Activated naive CD8-positive, alpha-beta T cell treated with anti-CD3 and anti-CD28 coated beads, Interleukin-2, amount 50 U/mL, for 24 hours (primary cell): ENCODE data around the gene CLPTM1L.
A peak's percentile ranks its signal among the peaks of the same experiment; 100 is the strongest.

Experiments
- ATAC-seq: fragments of 150-1000 bp; cut with Tn5 transposase; one replicate; pipeline ENCODE4 v1.10.0; 2021
- DNase-seq: peaks from one replicate; pipeline ENCODE4 v3.0.0; 2021
- H3K27ac Mint-ChIP-seq: one replicate; pipeline ENCODE4 v1.8.0; 2021; ENCODE audit warnings: mild to moderate bottlenecking, mixed read lengths
- H3K27me3 Mint-ChIP-seq: one replicate; pipeline ENCODE4 v1.8.0; 2021; ENCODE audit warnings: mixed read lengths
- H3K36me3 Mint-ChIP-seq: one replicate; pipeline ENCODE4 v1.8.0; 2021; ENCODE audit warnings: low read depth, mixed read lengths
- H3K4me1 Mint-ChIP-seq: one replicate; pipeline ENCODE4 v1.8.0; 2021; ENCODE audit warnings: mixed read lengths
- H3K4me3 Mint-ChIP-seq: one replicate; pipeline ENCODE4 v1.8.0; 2021; ENCODE audit warnings: mild to moderate bottlenecking, moderate library complexity, mixed read lengths
- H3K9me3 Mint-ChIP-seq: one replicate; pipeline ENCODE4 v1.8.0; 2021; ENCODE audit warnings: mixed read lengths

CLPTM1L gene

GRCh38 chr5:1384521-1384920, 39.6 kb upstream of the CLPTM1L start:
- Mint-ChIP-seq H3K4me1 (peaks cover 30% of the 10 kb centered on the region), H3K9me3 (no peaks in the 10 kb centered on the region), H3K36me3 (no peaks in the 10 kb centered on the region)

GRCh38 chr5:1383886-1384401, 39.0 kb upstream of the CLPTM1L start:
- Mint-ChIP-seq H3K27me3 (peaks cover 8% of the 10 kb centered on the region), H3K36me3 (no peaks in the 10 kb centered on the region), H3K27ac (no peak overlapping the region), H3K9me3 (no peaks in the 10 kb centered on the region), H3K4me3 (no peak overlapping the region), H3K4me1 (peaks cover 30% of the 10 kb centered on the region)
- DNase-seq: no peak
- no peak for ATAC-seq

More at GRCh38 chr5:1384521-1384920, 39.6 kb upstream of the CLPTM1L start:
- Mint-ChIP-seq H3K27me3 (peaks cover 8% of the 10 kb centered on the region), H3K27ac (no peak overlapping the region), H3K4me3 (no peak overlapping the region)
- DNase-seq (no peak), ATAC-seq (no peak)

- Mint-ChIP-seq H3K9me3 (no peaks in the 10 kb centered on the region), H3K27me3 (peaks cover 7% of the 10 kb centered on the region), H3K4me3 (no peak overlapping the region), H3K4me1 (peaks cover 30% of the 10 kb centered on the region), H3K36me3 (no peaks in the 10 kb centered on the region), H3K27ac (no peak overlapping the region)
- ATAC-seq: no peak
- no peak for DNase-seq
Observed at GRCh38 chr5:1383344-1383743, 38.4 kb upstream of the CLPTM1L start.

- DNase-seq (no peak), ATAC-seq (no peak)
- Mint-ChIP-seq H3K27ac (no peak overlapping the region), H3K4me1 (peaks cover 29% of the 10 kb centered on the region), H3K36me3 (no peaks in the 10 kb centered on the region), H3K9me3 (no peaks in the 10 kb centered on the region), H3K27me3 (peaks cover 5% of the 10 kb centered on the region), H3K4me3 (no peak overlapping the region)
Observed at GRCh38 chr5:1382248-1382700, 37.4 kb upstream of the CLPTM1L start.

DNA sequence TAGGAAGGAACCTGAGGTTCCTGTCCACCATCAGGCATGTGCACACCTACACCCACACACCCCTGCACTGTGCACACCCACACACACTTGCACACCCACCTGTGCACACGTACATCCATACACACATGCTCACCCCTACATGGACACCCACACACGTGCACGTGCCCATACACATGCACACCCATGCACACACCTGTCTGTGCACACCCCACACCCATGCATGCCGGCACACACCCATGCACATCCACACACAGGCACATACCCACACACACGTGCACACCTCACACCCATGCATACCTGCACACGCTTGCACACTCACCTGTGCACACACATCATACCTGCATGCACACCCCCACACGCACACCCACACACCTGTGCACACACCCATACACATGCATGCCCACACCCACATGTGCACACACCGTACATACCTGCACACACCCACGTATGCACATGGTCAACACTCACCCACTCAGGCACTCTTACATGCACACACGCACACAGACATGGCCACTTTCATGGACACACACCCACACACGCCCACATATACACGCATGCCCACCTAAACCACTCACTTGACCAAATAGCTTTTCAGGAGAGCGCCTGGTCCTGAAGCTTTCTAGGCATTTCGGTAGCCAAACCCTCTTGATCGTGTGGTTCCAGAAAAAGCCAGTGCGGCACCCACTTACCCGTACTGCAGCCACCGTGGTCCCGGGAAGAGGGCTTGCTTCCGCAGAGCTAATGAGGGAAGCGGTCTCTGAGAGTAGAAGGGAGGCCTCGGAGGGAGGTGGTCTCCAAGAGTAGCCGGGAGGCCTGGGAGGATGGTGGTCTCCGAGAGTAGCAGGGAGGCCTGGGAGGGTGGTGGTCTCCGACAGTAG, 36.7 kb upstream of the CLPTM1L start:
- H3K27ac Mint-ChIP-seq: peak overlapping the region; percentile 11
- no peak overlapping the region for H3K4me3 Mint-ChIP-seq
- peaks cover 5% of the 10 kb centered on the region for H3K27me3 Mint-ChIP-seq
- H3K36me3 Mint-ChIP-seq: no peaks in the 10 kb centered on the region
- ATAC-seq (no peak), DNase-seq (no peak)
- no peaks in the 10 kb centered on the region for H3K9me3 Mint-ChIP-seq
- H3K4me1 Mint-ChIP-seq: peaks cover 23% of the 10 kb centered on the region

DNA sequence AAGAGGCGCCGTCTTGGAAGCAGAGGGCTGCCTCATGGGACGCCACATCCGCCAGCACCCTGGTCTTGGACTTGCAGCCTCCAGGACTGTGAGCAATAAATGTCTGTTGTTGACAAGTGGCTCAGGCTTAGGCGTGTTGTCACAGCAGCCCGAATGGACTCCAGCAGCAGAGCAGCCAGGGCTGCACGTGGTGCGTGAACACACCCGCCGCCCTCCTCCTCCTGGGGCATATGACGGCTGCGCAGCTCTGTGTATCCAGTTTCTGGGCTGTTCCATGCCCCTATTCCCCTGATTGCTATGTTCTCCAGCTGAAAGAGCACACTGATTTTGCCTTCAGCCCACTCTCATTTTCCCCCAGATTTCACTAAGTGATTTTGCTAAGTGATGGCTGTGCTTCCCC, 36.0 kb upstream of the CLPTM1L start:
- Mint-ChIP-seq H3K4me1 (peaks cover 17% of the 10 kb centered on the region), H3K27ac (peak overlapping the region; percentile 11), H3K36me3 (no peaks in the 10 kb centered on the region), H3K9me3 (no peaks in the 10 kb centered on the region), H3K27me3 (peaks cover 5% of the 10 kb centered on the region), H3K4me3 (peak overlapping the region; percentile 49)
- ATAC-seq (no peak), DNase-seq (no peak)

DNA sequence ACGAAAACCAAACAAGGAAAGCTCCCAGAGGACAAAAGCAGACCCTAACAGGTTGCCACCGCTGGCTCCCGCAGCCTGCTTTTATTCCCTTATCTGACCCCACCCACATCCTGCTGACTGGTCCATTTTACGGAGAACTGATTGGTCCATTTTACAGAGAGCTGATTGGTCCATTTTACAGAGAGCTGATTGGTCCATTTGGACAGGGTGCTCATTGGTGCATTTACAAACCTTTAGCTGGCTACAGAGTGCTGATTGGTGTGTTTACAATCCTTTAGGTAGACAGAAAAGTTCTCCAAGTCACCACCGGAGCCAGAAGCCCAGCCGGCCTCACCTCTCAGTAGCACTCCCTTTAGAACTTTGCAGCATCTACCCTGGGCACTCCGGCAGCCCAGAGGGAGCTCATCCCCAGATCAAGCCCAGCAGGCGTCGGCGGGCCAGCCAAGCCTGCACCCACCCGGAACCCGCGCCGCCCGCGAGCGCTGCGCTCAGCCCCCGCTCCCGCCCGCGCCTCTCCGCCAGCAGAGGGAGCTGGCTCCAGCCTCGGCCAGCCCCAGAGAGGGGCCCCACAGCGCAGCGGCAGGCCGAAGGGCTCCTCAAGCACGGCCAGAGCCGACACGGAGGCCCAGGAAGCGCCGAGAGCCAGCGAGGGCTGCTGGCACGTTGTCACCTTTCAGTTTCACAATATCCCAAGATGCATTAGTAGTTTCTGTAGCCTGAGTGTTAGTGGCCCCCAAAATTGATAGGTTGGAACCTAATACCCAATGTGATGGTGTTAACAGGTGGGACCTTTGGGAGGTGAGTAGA, 35.3 kb upstream of the CLPTM1L start:
- no peaks in the 10 kb centered on the region for H3K36me3 Mint-ChIP-seq
- peaks cover 5% of the 10 kb centered on the region for H3K27me3 Mint-ChIP-seq
- DNase-seq (peak; percentile 60), ATAC-seq (peak; percentile 74)
- H3K4me1 Mint-ChIP-seq: peaks cover 12% of the 10 kb centered on the region
- no peaks in the 10 kb centered on the region for H3K9me3 Mint-ChIP-seq
- peak overlapping the region; percentile 49 for H3K4me3 Mint-ChIP-seq
- H3K27ac Mint-ChIP-seq: no peak overlapping the region

DNA sequence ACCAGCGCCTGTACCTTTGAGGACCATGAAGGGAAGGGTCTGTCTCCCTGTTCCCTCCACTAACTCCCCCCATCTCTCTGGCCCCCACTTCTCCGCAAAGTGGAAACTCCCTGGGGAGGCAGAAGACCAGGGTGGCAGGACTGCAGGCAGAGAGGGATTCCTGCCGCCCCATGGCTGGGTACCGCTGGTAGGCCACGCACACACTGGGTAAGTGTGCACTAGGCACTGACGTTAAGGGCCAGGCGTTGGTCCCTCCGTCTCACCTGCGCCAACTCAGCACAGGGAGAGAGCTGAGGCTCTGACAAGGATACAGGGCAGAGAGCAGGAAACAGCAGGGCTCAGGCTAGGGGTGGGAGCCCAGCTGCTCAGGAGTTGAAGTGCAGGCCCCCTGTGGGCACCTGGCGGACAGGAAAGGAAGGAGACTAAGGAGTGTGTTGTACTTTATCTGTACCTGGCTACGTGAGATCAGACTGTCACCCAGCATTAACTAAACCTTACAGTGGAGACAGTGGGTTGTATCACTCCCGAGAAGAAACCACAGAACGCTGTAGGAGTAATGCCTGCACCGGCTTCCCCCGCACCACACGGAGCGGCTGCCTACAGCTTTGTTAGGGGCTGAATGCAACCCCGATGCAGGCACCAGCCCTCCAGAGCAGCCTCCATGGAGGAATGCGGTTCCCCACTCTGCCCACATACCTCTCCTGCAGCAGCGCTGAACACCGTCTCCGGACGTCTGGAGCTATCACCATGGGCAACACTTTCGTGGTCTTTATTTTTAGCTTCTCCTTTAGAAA, 34.2 kb upstream of the CLPTM1L start:
- H3K27me3 Mint-ChIP-seq: peaks cover 5% of the 10 kb centered on the region
- peaks cover 11% of the 10 kb centered on the region for H3K4me1 Mint-ChIP-seq
- H3K4me3 Mint-ChIP-seq: no peak overlapping the region
- H3K36me3 Mint-ChIP-seq: no peaks in the 10 kb centered on the region
- no peaks in the 10 kb centered on the region for H3K9me3 Mint-ChIP-seq
- no peak overlapping the region for H3K27ac Mint-ChIP-seq
- no peak for ATAC-seq
- DNase-seq: no peak

DNA sequence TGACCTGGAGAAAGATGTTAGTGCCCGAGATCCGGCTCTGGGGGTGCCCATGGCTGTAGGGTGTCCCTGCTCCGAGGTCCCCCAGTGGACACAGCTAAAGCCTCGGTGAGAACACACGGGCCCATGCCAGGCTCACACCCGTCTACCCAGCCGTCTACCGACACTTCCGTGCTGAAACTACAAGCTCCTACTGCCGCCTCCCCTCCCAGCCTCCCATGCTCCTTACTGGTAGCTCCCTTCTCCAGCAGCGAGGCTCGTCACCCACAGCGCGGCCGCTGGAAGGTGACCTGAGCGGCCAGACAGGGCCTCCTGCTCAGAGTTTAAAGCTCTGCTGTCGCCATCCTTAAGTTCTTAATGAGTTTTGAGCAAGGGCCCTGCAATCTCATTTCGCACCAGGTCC, 33.2 kb upstream of the CLPTM1L start:
- Mint-ChIP-seq H3K4me1 (peaks cover 13% of the 10 kb centered on the region), H3K27ac (no peak overlapping the region)
- DNase-seq: no peak

DNA sequence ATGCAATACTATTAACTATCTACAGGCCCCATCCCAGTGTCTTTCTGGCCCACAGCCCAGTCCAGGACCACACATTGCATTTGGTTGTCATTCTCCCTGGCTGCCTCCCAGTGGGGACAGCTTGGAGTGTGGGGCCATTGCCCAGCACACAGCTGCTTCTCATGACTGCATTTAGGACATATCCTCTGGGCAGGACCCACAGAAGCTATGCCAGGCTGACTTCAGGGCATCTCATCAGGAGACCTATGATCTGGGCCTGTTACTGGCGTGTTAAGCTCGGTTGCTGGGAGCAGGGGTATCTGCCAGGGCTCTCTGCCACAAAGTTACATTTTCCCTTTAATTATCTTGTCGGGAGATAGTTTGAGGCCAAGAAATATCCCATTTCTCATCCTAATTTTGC, 32.1 kb upstream of the CLPTM1L start:
- H3K9me3 Mint-ChIP-seq: no peaks in the 10 kb centered on the region
- no peak overlapping the region for H3K27ac Mint-ChIP-seq
- H3K36me3 Mint-ChIP-seq: no peaks in the 10 kb centered on the region
- H3K27me3 Mint-ChIP-seq: peaks cover 5% of the 10 kb centered on the region
- no peak for ATAC-seq
- peaks cover 13% of the 10 kb centered on the region for H3K4me1 Mint-ChIP-seq
- no peak overlapping the region for H3K4me3 Mint-ChIP-seq
- no peak for DNase-seq

More for the DNA sequence above, 33.2 kb upstream of the CLPTM1L start:
- Mint-ChIP-seq H3K9me3 (no peaks in the 10 kb centered on the region), H3K36me3 (no peaks in the 10 kb centered on the region), H3K4me3 (no peak overlapping the region), H3K27me3 (peaks cover 5% of the 10 kb centered on the region)
- no peak for ATAC-seq

GRCh38 chr5:1375871-1376810, 31.2 kb upstream of the CLPTM1L start:
- Mint-ChIP-seq H3K27ac (no peak overlapping the region), H3K36me3 (no peaks in the 10 kb centered on the region), H3K27me3 (peaks cover 3% of the 10 kb centered on the region), H3K4me1 (peaks cover 8% of the 10 kb centered on the region), H3K4me3 (no peak overlapping the region), H3K9me3 (no peaks in the 10 kb centered on the region)
- ATAC-seq (no peak), DNase-seq (no peak)

DNA sequence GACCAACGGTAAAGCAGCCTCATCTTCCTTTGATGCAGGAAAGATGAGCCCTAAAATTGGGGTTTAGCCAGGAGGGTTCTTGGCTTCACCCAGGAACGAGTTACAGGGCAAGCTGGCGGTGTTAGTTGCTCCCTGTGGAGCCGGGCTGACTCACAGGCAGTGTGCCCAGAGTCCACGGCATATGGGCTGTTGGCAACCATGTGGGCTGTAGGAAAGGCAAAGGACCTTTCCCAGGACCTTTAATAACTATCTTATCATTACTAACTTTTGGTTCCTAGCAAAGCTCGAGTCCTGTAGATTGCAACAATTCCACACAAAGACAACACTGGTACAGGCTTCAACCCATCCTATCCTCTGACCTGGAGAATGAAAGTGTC, 29.8 kb upstream of the CLPTM1L start:
- Mint-ChIP-seq H3K4me3 (no peak overlapping the region), H3K4me1 (peaks cover 2% of the 10 kb centered on the region), H3K36me3 (no peaks in the 10 kb centered on the region), H3K27ac (no peak overlapping the region), H3K27me3 (peaks cover 2% of the 10 kb centered on the region), H3K9me3 (no peaks in the 10 kb centered on the region)
- no peak for DNase-seq
- ATAC-seq: no peak

GRCh38 chr5:1374030-1374678, 29.3 kb upstream of the CLPTM1L start:
- no peak overlapping the region for H3K27ac Mint-ChIP-seq
- DNase-seq: no peak
- H3K27me3 Mint-ChIP-seq: no peaks in the 10 kb centered on the region
- no peak for ATAC-seq
- H3K9me3 Mint-ChIP-seq: no peaks in the 10 kb centered on the region
- peaks cover 2% of the 10 kb centered on the region for H3K4me1 Mint-ChIP-seq
- no peaks in the 10 kb centered on the region for H3K36me3 Mint-ChIP-seq
- H3K4me3 Mint-ChIP-seq: no peak overlapping the region
